Activated CD8-positive, alpha-beta memory T cell treated with anti-CD3 and anti-CD28 coated beads for 48 hours (primary cell): ENCODE data around the gene HACL1.

Source experiments
- DNase-seq, 3 experiments: peaks; one replicate each; pipeline ENCODE4 v3.0.0-alpha.2; 2020; ENCODE audit warnings: low read depth in 2 of 3, low spot score in 2 of 3

The HACL1 gene

DNA sequence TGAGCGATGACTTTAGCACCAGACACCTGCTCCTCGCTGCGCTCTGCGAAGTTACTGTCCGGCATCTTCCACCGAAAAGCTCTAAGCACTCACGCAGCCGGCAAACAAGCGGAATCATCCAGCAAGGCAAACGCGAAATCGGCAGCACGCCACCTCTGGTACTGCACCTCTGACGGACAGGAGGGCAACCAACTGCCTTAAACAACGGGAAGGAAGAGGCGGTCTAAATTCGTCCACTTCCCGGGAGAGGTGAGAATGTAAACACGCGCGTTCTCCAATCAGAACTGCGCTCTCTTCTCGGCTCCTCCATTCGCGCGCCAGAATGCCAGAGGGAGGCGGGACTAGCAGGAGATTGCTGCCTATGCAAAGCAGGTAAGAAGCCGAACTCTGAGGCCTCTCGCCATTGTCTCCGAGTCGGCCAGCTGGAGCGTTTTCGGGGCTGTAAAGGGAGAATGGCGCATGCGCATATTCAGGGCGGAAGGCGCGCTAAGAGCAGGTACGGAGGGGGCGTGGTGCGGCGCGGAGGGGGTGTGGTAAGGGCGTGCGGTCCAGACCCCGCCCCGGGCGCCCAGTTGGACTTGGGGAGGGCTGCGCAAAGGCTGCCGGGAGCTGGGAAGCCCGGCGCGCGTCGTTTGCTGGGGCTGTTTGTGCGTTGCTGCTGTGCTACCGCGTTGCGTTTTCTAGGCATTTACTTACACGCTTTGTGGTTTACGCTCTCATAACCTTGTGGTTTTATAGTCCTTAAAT, at the start of gene HACL1, which contains the start of gene BTD:
TSS of gene HACL1 (minus strand) at position 171 of the 747 bp plus-strand sequence. CDS start at position 65, 106 bp downstream.
TSS of gene BTD (plus strand) at position 347 of the 747 bp plus-strand sequence. CDS start 33,695 bp downstream, outside the sequence.
- peak; percentile 91 to 97 (median 96) for DNase-seq

DNA sequence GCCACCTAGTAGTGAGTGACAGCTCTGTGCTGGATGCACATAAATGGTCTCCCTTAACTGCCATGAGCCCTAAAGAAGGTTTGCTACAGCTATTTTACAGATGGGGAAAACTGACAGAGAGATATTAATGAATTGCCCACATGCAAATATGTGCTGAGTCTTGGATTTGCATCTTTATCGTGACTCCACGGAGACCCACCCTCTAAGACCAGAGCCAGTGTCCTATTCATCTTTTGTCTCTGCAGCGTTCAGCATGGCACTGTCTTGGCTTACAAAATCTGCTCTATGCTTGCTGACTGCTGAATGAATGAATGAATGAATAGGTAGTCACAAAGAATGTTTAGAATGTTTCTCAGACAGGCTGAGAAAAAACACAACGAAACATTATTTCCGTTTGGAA, 48.5 kb upstream of the HACL1 start:
- DNase-seq, result no peak

DNA sequence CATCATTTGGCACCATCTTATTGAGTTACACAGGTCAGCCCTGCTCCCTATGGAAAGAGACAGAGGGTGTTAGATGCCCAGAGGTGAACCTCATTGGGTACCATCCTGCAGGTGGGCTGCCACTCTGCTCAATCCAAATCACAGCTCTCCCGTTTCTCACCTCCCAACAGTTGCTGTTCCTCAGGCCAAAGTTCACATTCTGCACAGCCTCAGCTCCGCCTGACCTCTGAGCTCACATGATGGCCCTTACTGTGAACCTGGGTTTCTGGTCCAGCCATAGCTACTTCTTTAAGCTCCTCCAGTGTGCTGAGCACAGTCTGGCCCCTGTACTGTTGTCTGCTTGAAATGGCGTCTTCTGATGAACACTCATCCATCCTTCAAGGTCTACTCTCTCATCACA, 48.0 kb upstream of the HACL1 start:
- no peak for DNase-seq

DNA sequence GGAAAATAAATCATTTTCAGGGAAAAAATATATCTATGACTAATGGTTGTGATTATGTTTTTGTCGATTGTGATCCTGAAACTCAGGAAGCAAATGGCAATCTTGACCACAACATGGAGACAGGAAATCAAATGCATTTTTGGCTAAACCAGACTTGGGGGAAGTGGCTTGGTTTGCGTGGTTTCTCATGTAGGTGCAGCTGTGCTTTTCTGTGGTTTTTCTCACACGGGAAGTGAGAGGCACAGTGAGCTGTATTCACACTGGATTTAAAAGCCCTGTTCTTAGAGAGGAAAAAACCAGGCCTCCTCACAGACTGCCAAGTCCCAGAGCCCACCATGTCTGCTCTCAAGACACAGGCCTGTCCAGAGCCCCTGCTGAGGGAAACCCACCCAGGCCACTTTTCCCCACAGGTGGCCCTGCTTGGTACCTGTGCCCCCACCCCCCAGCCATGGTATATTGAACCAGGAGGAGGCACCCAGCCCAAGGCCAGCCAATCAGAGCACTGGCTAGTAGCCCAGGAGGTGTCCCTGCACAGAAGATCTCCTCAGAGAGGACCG, 46.3 kb upstream of the HACL1 start:
- DNase-seq, result peak in 1 of 3 experiments; percentile 16

DNA sequence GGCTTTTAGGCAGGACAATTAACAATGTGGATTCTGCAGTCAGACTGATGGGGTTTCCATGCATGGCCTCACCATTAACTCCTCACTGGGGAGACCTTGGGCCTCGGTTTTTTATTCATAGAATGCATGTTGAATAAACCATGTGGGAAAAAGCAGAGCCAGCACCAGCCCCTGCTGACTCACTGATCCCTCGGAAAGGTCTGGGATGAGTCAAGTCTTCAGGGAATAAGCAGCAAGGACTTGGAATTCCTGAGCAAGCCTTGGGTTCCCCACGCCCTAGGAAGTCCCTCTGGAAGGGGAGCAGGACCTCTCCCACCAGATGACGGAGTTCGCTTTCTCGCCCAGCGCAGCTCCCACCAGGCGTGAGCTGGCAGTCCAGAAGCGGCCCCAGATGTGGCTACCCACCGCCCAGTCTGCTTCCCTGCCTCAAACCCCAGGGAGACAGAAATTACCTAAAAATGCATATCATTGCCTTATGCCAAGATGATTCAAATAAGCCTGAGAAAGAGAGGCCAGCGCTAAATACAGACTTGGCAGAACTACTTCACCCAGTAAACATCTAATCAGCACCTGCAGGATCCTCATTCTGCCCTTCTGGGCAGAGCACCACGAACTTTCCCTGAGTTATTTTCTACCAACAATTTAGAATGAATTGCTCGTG, 45.6 kb upstream of the HACL1 start:
- no peak for DNase-seq

DNA sequence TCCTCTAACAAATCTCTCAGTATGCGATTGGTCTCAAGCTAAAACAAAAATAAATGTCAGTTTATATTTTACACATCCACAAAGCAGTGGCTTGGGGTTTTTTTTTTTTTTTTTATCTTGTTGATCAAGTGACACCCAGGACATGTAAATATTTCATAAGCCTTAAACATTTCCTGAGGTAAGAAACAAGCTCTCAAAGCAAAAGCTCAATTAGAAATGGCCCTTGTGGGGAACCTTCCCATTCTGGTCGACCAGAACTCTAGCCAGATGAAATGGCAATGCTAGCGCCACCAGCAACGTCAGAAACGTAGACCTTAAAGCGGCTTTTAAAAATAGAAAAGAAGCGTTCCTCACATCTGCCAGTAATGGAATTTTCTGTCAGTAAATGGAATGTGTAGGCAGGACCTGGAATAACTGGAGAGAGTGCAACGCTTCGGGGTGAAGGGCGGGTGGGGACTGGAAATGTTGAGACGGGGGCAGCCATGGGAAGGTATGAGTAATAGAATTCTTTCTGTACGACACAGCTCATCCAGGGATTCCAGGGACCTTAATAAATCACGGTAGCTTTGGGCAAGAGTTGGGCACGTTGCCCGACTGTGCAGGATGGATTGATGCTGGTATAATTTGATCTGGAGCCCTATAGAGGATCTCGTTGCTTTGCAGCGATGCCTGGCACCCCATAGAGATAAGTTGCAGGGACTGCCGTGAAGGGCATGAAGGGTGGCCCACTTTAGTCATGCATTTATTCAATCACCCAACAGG, 44.6 kb upstream of the HACL1 start:
- DNase-seq, result no peak

DNA sequence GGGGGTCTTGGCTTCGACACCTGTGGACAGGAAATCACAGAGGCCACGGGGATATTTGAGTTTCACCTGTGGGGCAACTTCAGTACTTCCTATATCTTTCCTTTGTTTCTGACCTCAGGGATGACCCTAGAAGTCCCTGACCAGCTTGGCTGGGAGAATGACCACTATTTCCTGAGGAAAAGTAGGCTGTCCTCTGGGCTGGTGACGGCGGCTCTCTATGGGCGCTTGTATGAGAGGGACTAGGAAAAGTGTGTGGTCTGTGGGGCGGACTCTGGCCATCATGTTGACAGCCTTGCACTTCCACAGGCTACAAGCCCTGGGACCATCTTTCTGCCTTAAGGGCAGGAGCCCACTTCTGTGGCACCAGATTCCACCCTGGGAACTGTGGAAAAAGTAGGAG, 43.9 kb upstream of the HACL1 start:
- DNase-seq, result no peak

DNA sequence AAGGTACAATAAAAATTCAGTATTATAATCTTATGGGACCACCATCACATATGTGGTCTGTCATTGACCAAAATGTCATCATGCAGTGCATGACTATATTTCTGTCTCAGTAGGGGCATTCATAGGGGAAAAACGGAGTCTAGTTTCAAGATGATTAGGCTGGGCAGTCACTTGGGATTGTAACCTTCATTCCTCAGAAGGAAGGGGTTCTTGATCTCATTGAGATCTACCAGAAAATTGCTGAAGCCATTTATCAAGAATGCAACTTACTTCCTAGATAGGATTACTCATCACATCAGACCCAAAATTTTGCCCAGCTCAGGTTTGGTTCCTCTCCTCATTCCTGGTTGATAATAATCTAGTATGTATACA, 37.5 kb upstream of the HACL1 start:
- DNase-seq, result no peak

DNA sequence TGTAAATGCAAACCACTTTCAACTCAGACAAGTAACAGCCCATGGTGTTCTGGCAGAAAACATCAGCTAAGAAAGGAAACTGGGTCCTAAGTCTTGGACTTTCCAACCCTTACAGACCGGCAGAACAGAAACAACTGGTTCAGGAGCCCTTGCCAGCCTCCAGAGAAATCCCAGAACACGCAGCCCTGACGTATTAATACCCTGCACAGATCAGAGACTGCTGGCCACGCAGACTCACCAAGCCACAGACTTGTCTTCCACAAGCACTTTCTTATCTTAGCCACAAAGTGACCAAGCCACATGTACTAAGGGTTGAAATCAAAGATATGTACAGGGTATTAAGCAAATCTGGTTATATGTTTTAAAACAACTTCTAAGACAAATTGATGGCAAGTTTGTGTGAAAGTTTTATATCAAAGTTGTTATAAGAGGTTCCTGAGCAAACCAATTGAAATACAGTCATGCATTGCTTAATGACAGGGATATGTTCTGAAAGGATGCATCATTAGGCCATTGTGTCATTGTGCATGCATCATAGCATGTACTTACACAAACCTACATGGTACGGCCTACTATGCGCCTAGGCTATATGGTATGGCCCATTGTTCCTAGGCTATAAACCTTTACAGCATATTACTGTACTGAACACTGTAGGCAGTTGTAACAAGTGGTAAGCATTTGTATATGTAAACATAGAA, 37.0 kb upstream of the HACL1 start:
- no peak for DNase-seq

DNA sequence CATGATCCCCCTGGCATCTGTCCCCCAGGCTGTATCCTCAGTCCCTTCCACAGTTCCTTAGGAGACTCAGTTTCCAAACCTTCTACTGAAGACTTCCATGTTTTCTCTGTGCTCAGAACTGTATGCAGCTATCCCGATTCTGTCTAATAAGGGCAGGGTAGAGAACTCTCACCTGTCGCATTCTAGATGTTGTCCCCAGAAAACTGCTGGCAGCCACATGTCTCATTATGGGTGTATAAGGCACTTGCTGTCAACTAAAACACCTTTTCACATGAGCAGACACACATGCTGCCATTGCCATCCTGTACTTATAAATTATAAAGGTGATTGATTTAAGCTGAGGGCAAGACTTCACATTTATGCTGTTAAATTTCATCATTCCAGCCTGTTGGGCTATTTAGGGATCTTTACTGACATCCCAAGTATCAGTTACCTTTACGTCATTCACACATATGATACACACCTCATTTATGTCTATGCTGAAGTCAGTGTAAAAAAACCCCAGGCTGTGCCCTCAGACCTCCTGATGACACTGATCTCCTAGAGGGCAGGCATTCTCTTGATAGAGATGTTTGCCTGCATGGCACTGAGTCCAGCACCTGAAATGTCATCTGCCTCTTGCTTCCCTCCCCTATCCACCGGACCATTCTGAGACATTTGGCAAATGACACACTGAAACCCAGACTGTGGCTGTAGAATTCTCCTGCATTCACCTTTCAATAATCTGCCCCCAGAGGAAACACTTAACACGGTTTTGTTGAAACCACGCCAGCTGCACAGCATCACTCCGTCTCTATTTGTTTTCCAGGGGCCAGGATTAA, 36.0 kb upstream of the HACL1 start:
- DNase-seq, result no peak

DNA sequence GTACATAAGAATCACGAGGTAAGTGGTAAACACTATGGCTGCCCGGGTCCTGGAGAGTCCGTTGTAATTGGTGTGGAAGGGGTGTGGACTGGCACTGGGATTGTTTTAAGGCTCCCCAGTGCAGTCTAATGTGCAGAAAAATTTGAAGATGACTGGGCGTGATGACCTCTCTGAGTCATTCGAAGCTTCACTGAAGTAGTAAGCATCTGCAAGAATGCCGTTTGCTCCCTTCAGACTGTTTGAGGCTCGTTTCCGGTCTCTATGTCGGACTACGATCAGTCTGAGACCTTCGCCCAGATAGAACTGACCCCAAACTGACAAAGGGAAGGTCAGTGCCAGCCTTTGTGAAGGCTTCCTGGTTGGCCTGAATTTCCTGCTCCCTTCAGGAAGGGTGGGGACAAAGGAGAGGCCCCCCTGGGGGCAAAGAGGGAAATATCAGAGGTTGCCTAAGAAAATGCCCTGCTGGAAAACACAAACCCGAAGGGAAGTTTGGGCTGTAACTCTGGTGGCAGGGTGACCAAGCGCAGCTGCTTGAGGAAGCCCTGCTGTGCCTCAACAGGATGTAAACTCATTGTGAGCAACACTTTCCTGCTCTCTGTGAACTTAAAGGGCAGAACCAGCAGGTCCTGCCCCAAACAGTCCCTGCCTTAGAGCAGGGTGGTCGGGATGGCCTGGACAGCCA, 34.8 kb upstream of the HACL1 start:
- no peak for DNase-seq

DNA sequence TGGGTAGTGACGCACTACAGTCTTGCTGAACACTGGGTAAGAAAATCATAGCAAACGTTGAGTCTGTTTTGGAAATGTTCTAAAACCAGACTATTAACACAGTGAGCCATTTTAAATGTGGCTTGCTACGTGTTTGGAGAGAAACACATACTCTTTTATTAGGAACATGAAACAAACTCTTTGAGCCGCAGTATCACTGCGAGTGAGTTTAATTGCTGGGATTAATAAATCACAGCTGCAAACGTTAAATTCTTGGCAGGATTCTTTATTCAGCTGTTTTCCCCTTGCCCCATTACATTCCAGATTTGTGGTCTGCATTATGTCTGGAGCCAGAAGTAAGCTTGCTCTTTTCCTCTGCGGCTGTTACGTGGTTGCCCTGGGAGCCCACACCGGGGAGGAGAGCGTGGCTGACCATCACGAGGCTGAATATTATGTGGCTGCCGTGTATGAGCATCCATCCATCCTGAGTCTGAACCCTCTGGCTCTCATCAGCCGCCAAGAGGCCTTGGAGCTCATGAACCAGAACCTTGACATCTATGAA, 33.8 kb upstream of the HACL1 start:
- DNase-seq, result no peak

DNA sequence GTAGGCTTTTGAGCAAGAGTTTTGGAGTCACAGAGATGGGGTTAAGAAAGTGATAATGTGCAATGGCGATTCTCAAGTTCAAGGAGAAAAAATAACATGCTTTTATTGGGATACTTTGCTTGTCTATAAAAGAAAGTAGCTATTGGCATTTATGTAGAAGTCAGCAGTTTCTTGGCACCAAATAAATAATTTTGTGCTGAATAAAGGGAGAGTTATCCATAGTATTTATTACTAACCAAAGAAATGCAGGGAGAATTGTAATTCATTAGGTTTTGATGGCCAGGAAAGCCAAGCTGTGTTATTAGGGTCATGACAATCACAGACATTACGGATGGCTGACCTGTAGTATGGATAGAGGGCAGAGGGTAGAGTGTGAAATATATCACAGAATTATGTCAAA, 33.3 kb upstream of the HACL1 start:
- no peak for DNase-seq

DNA sequence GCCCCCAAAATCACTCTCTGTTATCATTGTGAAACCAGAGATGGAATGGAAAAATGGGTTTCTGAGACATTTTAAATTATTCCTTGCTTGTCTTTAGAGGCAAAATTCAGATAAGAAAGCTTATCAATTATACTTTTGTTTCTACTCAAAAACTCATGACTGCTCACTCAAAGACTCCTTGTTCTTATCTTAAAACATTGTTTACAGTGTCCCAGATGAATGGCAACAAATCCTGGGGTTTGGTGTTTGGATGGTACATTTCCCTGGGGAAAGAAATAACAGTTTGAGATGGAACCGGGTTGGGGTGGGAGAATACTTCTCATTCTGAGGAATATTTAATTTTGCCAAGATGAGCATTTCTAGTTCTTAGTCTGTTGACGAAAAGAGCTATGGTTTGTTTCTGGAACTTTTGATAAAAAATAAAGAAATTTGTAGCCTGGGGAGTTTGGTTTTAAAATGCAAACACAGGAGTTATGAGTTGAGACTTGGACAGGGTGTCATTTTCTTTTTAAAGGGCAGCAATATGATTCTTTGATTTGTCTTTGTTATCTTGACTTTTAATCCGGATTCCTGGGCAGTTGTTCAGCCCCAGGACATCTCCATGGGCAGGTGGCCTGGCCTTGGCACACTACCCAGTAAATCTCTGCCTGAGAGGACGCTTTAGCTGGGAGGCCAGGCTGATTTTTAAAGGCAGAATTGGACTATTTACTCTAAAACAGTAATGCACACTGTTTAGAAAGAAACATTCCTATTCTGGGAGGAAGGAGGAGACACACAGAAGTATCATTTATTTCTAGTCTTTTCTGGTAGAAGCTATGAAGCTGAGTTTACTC, 32.6 kb upstream of the HACL1 start:
- DNase-seq, result no peak

DNA sequence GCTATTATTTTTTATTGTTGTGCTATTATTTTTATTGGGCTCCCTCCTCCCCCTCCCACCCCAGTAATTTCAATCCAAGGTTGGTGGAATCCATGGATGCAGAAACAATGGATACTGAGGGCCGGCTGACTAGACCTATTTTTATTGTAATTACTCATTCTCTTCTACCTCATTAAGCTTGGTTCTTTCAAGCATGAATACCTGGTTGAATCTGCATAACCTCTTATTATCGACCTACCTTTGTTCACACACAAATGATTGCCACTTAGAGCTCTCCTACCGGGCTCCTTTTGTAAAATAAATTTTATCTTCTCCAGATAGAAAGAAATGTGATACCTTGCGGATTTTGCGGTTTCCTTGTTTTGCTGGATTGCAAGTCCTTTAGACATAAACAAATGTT, 31.8 kb upstream of the HACL1 start:
- DNase-seq, result no peak

DNA sequence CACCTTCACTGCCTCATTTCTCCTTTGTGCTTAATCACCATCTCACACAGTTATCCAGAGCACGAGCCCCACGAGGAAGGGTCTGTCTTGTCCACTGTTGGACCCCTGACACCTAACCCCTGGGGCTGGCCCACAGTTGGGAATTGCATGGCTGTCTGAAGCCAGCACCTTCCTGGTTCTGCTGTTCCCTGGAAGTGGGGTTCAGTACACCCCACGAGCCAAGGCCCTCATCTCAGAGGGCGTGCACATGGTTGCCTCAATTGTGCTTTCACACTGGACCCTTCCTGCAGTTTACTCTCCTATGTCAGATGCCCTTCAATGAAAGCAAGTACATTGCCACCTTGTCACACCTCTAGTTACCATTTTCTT, 30.8 kb upstream of the HACL1 start:
- no peak for DNase-seq

DNA sequence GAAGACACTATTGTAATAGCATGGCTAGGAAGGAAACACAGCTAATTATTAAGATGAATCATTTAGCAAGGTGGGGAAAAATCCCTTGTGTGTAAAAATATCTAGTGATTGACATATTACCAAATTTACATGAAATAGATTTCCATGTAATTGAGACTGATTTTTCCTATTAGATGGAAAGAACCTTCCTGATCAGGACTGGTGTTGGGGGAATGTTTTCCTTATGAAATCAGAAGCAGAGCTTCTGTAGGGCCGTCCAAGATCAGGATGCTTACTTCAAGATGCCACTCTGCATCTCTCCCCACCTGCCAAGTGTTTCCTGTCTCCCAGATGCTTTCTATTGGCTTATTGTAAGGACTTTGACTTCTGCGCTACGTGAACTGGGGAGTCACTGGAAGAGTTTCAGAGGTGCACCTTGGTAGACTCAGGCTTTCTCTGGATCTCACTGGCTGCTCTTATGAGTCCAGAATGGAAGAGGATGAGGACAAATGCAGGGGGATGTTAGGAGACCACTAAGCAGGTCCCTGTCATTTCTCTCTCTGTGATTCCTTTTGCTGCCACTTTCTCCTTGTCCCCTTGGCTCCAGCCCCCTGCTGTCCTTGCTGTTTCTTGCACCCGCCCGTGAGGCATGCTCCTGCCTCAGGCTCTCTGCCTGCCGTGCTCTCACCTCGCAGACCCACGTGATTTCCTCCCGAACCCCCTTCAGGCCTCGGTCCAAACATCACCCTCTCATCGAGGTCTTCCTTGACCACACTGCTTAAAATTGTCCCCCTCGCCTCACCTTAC, 30.2 kb upstream of the HACL1 start:
- no peak for DNase-seq
